ENCODE results near the gene ALKBH2.
"Not testable (repeated sequence)": the region's sequence is repeated elsewhere in the genome, so short reads cannot be mapped to it uniquely, and the experiment has no call there.

Gene ALKBH2

DNA sequence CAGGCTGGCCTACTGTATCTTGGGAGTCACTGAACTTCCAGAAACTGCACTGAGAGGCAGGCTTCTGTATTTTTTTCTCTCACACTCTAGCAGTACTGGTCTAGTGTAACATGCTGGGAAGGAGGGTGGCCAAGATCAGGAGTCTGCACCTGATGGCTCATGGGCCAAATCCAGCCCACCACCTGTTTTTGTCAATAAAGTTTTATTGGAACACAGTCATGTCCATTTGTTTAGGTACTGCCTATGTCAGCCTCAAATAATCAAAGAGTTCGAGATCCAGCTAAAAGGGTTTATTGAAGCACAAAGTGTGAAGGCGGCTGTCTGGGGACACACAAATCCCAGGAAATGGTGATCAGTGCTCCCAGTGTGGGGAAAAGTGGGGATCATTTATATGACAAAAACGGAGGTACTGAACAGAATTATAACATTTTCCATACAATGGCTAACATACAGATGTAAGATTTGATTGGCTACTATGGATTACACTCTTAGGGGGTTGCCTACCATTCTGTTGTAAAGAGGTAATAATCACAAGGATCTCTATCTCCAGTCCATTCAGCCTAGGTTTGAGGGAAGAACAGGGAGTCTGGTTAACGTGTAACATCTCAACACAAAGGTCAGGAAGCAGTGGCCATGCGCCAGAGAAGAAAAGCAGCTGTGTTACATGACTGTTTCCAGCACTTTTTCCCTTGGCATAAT is 28.0 kb downstream of the ALKBH2 start:
- DNase-seq, result no peak

DNA sequence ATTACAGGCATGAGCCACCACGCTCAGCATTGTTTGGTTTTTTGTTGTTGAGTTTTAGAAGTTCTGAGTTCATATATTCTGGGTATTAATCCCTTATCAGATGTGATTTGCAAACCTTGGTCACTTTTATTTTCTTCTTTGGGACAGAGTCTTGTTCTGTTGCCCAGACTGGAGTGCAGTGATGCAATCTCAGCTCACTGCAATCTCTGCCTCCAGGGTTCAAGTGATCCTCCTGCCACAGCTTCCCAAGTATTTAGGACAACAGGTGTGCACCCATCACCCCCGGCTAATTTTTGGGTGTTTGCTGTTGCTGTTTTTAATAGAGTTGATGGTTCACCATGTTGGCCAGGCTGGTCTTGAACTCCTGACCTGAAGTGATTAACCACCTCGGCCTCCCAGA is 29.1 kb downstream of the ALKBH2 start:
- DNase-seq, result no peak

GRCh38 chr12:109058773-109059172 is 34.5 kb downstream of the ALKBH2 start:
- no peak for DNase-seq

- no peak for DNase-seq
Observed at GRCh38 chr12:109057376-109057775, 35.9 kb downstream of the ALKBH2 start.

- DNase-seq, result no peak
Observed at GRCh38 chr12:109056891-109057290, 36.4 kb downstream of the ALKBH2 start.

DNA sequence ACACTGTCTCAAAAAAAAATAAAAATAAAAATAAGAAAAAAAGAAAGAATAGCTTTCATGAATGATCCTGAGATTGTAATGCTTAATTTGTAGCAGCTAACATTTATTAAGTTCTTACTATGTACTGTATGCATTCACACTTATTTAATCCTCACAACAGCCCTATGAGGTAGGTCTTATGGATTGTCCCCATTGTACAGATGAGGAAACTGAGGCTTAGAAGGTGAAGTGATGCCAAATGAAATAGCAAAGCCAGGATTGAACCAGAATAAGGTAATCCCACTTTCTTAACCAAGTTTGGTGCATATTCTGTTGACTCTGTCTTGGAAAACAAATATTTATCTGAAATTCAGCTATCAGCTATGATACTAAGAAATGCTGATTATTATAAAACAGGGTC is 38.8 kb downstream of the ALKBH2 start:
- DNase-seq, result no peak

GRCh38 chr12:109054124-109054513 is 39.2 kb downstream of the ALKBH2 start:
- DNase-seq, result not testable (repeated sequence)

DNA sequence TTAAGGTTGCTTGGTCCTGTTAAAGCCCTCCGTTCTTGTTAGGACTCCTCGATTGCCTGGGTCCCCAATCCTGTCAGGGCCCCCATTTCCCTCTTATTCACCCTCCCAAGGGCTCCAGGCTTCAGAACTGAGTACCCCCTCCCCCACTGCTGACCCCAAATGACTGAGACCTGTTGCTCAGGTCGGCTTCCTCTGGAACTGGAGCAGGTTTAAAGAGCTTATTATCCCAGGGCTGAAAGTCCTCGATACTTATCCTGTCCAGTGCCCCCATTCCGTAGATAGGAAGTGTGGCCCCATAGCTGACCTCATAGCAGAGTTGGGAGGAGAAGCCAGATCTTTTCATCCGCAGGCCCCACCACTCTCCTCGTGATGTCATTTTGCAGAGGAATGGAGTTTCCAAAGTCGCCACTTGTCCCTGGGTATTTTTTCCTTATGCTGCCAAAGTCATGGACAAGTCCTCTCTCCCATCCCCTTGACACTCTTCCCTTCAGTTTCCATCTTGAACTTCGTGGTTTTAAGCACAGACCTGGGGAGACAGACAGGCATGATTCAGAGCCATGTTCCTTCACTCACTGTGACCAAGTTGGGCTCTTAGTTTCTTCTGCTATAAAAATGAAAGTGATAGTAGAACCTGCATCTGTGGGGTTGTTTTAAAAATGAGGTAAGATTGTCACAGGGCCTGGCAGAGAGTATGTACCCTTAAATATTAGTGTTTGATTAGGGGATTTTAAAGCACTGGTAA is 39.7 kb downstream of the ALKBH2 start:
- peak; percentile 38 to 48 for DNase-seq

- peak; percentile 88 to 91 for DNase-seq
Observed at GRCh38 chr12:109052414-109053323, 40.6 kb downstream of the ALKBH2 start, which contains the start of gene USP30. USP30 (plus strand) TSS chr12:109052576; CDS start chr12:109052679, 103 bp downstream.

DNA sequence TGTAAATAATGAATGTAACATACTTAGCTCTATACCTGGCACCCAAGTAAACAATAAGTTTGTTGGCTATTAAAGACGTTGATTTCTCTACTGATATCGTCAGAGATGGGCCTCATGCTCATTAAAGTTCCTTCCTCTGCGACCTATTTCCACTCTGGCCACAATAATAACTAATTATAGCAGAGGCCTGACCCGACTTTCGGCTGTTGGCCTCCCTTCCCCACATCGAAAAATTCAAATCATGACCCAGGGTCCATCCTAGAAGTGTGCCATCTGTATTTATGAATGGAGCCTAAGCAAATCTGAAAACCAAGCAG is 41.2 kb downstream of the ALKBH2 start:
- no peak for DNase-seq

DNA sequence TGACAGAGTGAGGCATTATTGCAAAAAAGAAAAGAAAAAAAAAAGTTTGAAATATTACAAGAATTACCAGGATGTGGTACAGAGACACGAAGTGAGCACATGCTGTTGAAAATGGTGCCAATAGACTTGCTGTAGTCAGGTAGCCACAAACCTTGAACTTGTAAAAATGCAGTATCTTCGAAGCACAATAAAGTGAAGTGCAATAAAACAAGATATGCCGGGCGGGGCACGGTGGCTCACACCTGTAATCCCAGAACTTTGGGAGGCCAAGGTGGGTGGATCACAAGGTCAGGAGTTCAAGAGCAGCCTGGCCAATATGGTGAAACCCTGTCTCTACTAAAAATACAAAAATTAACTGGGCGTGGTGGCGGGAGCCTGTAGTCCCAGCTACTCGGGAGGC is 43.5 kb downstream of the ALKBH2 start:
- DNase-seq, result not testable (repeated sequence)

GRCh38 chr12:109048706-109049105 is 44.6 kb downstream of the ALKBH2 start:
- not testable (repeated sequence) for DNase-seq

DNA sequence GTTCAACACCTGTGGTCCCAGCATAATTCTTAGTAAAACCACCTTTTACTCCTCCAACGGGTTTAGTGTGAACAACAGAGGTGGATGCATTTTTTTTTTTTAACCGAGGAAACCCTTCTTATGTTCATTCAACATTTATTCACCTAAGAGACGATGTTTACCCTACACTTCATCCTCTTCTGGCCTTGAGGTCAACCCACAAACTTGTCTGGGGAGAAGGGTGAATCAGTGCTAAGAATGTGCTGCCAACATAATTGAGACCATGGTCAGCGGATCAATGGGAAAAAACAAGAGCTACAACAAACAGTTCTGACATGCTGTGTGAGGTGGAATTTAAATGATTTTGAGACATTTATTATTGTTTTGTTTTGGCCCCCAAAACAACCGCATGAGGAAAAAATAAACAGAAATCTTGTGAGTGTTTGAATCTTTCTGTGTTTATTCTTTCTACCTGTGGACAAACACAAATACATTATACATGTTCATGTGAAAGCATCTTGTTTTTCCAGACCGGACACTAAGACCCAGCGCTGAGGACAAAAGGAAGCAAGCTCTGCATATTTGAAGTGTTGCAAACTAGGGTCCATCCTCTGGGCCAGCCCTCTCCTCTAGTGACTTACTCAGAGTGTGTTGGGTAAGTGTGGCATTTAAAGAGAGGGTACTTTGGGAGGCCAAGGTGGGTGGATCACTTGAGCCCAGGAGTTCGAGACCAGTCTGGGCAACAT is 46.0 kb downstream of the ALKBH2 start:
- no peak for DNase-seq

- no peak for DNase-seq
Observed at GRCh38 chr12:109044241-109044640, 49.0 kb downstream of the ALKBH2 start.

Measured in activated T-cell treated with anti-CD3 and anti-CD28 coated beads, Interleukin-2, amount 50 U/mL, for 48 hours (primary cell).